A549 (cell line): ENCODE results near the gene MAML3. TPM values are rescaled to one million over a fixed set of nuclear protein-coding genes. Genes with fewer than 3 reads are reported as not detected.

ENCODE experiments used
- ATAC-seq, 2 experiments: fragments of 200-7000 bp in 1 of 2; fragments of >200 bp in 1 of 2; cut with Nextera tagmentation in 1 of 2; cut with Tn5 transposase in 1 of 2; 3 replicates each; pipeline versions ENCODE4 v1.8.0 to v1.9.1; 2018 to 2020; ENCODE audit warnings: mild to moderate bottlenecking in 1 of 2, moderate library complexity in 1 of 2
- CTCF ChIA-PET: fragments of 300-600 bp; sonication (Branson Sonifier 250); formaldehyde crosslinking; extraction: SDS; loops from one replicate; lab custom pipeline; 2021; ENCODE audit warnings: antibody characterized with exemption, inconsistent platforms; lab: Yijun Ruan, JAX
- POLR2A ChIA-PET: fragments of 350-600 bp; formaldehyde crosslinking; extraction: SDS; loops from one replicate; lab custom pipeline; 2021; ENCODE audit warnings: antibody characterized with exemption, inconsistent platforms; lab: Yijun Ruan, JAX
- DNase-seq, 2 experiments: peaks; one replicate each; pipeline versions ENCODE4 v3.0.0 to v3.0.0-alpha.2; 2011 to 2016; ENCODE audit warnings: low read depth in 1 of 2, low spot score in 1 of 2
- FAIRE-seq: peaks from 2 replicates; lab custom pipeline; 2011; peaks lifted over from hg19 to GRCh38; lab: Jason Lieb, UNC
- H3K27ac ChIP-seq, 2 experiments: fragments of >200 bp; sonication (Bioruptor Twin); formaldehyde crosslinking; 3 replicates each; pipeline ENCODE4 v1.5.1; 2016 to 2017
- H3K4me1 ChIP-seq: fragments of >200 bp; sonication (Bioruptor Twin); formaldehyde crosslinking; 3 replicates; pipeline ENCODE4 v1.6.1; 2016
- H3K4me2 ChIP-seq: fragments of >200 bp; sonication (Bioruptor Twin); formaldehyde crosslinking; 3 replicates; pipeline ENCODE4 v1.6.1; 2016
- H3K4me3 ChIP-seq: fragments of >200 bp; sonication (Bioruptor Twin); formaldehyde crosslinking; 3 replicates; pipeline ENCODE4 v1.5.1; 2016
- H3K9me3 ChIP-seq: fragments of >200 bp; sonication (Bioruptor Twin); formaldehyde crosslinking; 3 replicates; pipeline ENCODE4 v1.6.1; 2016
- CBX2 ChIP-seq: fragments of 200-600 bp; sonication (generic); IDR thresholded peaks from 2 replicates; pipeline ENCODE4 v1.6.1; 2016; ENCODE audit warnings: low read depth, mild to moderate bottlenecking, borderline replicate concordance
- CHD4 ChIP-seq: fragments of 200-600 bp; sonication (generic); IDR thresholded peaks from 2 replicates; pipeline ENCODE4 v1.6.1; 2016; ENCODE audit warnings: antibody characterized with exemption, mild to moderate bottlenecking, borderline replicate concordance
- CTCF ChIP-seq: fragments of >200 bp; sonication (Bioruptor Twin); formaldehyde crosslinking; IDR thresholded peaks from 3 replicates; pipeline ENCODE4 v1.5.1; 2016
- E2F6 ChIP-seq: IDR thresholded peaks from 2 replicates; pipeline ENCODE4 v1.6.1; 2012; ENCODE audit warnings: low read depth, borderline replicate concordance
- EHMT2 ChIP-seq: fragments of 200-600 bp; sonication (generic); IDR thresholded peaks from 2 replicates; pipeline ENCODE4 v1.6.1; 2016; ENCODE audit warnings: antibody characterized with exemption, low read depth, mild to moderate bottlenecking, moderate library complexity
- EP300 ChIP-seq, 2 experiments: fragments of >200 bp; sonication (Bioruptor Twin); formaldehyde crosslinking; IDR thresholded peaks; 2 replicates in 1 of 2; 3 replicates in 1 of 2; pipeline ENCODE4 v1.6.1; 2016 to 2017
- FOSB ChIP-seq: fragments of 250-450 bp; sonication (Bioruptor Pico); IDR thresholded peaks from 2 replicates; pipeline ENCODE4 v1.5.0; 2020; ENCODE audit warnings: mild to moderate bottlenecking, moderate library complexity
- FOSL2 ChIP-seq, 2 experiments: fragments of 450-650 bp in 1 of 2; fragments of >200 bp in 1 of 2; sonication (Bioruptor Twin) in 1 of 2; formaldehyde crosslinking; IDR thresholded peaks; 2 replicates each; pipeline versions ENCODE4 v1.5.0 to v1.6.1; 2016 to 2020; ENCODE audit warnings: mild to moderate bottlenecking in 1 of 2, moderate library complexity in 1 of 2
- FOXS1 ChIP-seq: fragments of 250-450 bp; sonication (Bioruptor Pico); IDR thresholded peaks from 2 replicates; pipeline ENCODE4 v1.5.0; 2020; ENCODE audit warnings: mild to moderate bottlenecking, moderate library complexity
- GATA3 ChIP-seq: IDR thresholded peaks from 2 replicates; pipeline ENCODE4 v1.6.1; 2012; ENCODE audit warnings: borderline replicate concordance
- JUN ChIP-seq, 2 experiments: fragments of >200 bp; sonication (Bioruptor Twin); formaldehyde crosslinking; IDR thresholded peaks; 2 replicates in 1 of 2; 3 replicates in 1 of 2; pipeline ENCODE4 v1.6.1; 2016 to 2017
- KDM5A ChIP-seq: fragments of 200-600 bp; sonication (generic); IDR thresholded peaks from 2 replicates; pipeline ENCODE4 v1.6.1; 2016; ENCODE audit warnings: antibody characterized with exemption, mild to moderate bottlenecking
- MAFK ChIP-seq: fragments of 450-650 bp; IDR thresholded peaks from 2 replicates; pipeline ENCODE4 v1.6.1; 2014; ENCODE audit not compliant: partially characterized antibody
- MYC ChIP-seq: IDR thresholded peaks from 2 replicates; pipeline ENCODE4 v1.6.1; 2012; ENCODE audit warnings: mild to moderate bottlenecking, inconsistent platforms, low read length, improper control_type of control experiment, borderline replicate concordance
- PHF8 ChIP-seq: fragments of 200-600 bp; sonication (generic); IDR thresholded peaks from 2 replicates; pipeline ENCODE4 v1.6.1; 2016; ENCODE audit warnings: low read depth, mild to moderate bottlenecking, antibody characterized with exemption, moderate library complexity, borderline replicate concordance
- POLR2A ChIP-seq: IDR thresholded peaks from 2 replicates; pipeline ENCODE4 v1.6.1; 2012; ENCODE audit warnings: mild to moderate bottlenecking, low read length
- RAD21 ChIP-seq, 2 experiments: fragments of >200 bp in 1 of 2; sonication (Bioruptor Twin) in 1 of 2; formaldehyde crosslinking in 1 of 2; IDR thresholded peaks in 1 of 2; conservative IDR thresholded peaks in 1 of 2; 2 replicates in 1 of 2; 3 replicates in 1 of 2; pipeline ENCODE4 v1.6.1; 2012 to 2018; ENCODE audit warnings: inconsistent platforms in 1 of 2
- RARB ChIP-seq: fragments of 250-450 bp; sonication (Bioruptor Pico); IDR thresholded peaks from 2 replicates; pipeline ENCODE4 v1.8.0; 2021; ENCODE audit warnings: mild to moderate bottlenecking, moderate library complexity
- RCOR1 ChIP-seq: fragments of 150-350 bp; IDR thresholded peaks from 2 replicates; pipeline ENCODE4 v1.6.1; 2014; ENCODE audit warnings: antibody characterized with exemption, low read length, low read depth
- RNF2 ChIP-seq: fragments of 200-600 bp; sonication (generic); IDR thresholded peaks from 2 replicates; pipeline ENCODE4 v1.6.1; 2016; ENCODE audit warnings: low read depth, mild to moderate bottlenecking, antibody characterized with exemption, moderate library complexity, borderline replicate concordance
- TFCP2L1 ChIP-seq: fragments of 250-450 bp; sonication (Bioruptor Pico); IDR thresholded peaks from 2 replicates; pipeline ENCODE4 v1.5.0; 2021; ENCODE audit warnings: mild to moderate bottlenecking
- USF2 ChIP-seq: fragments of 450-650 bp; IDR thresholded peaks from 2 replicates; pipeline ENCODE4 v1.6.1; 2014; ENCODE audit warnings: antibody characterized with exemption
- ZC3H11A ChIP-seq: fragments of 450-650 bp; IDR thresholded peaks from 2 replicates; pipeline ENCODE4 v1.6.1; 2014; ENCODE audit warnings: antibody characterized with exemption, mild to moderate bottlenecking
- ZFP36 ChIP-seq: fragments of 450-650 bp; IDR thresholded peaks from 2 replicates; pipeline ENCODE4 v1.6.1; 2014; ENCODE audit warnings: borderline replicate concordance; ENCODE audit not compliant: partially characterized antibody
- WGBS: methylation state at CpG from one replicate; pipeline ENCODE4 v1.1.6; 2017; ENCODE audit errors: missing lambda C conversion rate; 5-methylcytosine and 5-hydroxymethylcytosine counted together
- polyA plus RNA-seq, 4 experiments: library from polyadenylated mRNA; depleted of rRNA in 3 of 4; stranded (reverse); fragments of >200 nt; fragmentation: RNase III in 1 of 4; extraction: RNeasy Plus Mini Kit Qiagen cat#74134 plus additional on column Dnase treatment in 1 of 4; gene quantifications; 2 replicates in 3 of 4; 3 replicates in 1 of 4; pipeline ENCODE4 v1.2.3, GENCODE V29; 2011 to 2017

MAML3 gene
- polyA plus RNA-seq, 2 of the 4 experiments (the other 2 are of a cell fraction) = 9.0 to 22.2 TPM

- DNase-seq (no peak), ATAC-seq (no peak), FAIRE-seq (no peak)
- no peak overlapping the region for H3K4me2 ChIP-seq
- H3K4me3 ChIP-seq = no peak overlapping the region
- no peaks in the 10 kb centered on the region for H3K9me3 ChIP-seq
- WGBS = 81% methylated on average over 4 of the region's 4 CpGs
- ChIA-PET CTCF (no interaction called here), POLR2A (no interaction called here)
- H3K4me1 ChIP-seq = peaks cover 25% of the 10 kb centered on the region
- H3K27ac ChIP-seq = no peak overlapping the region
- TF ChIP-seq RARB (no peak), ZFP36 (no peak)
These were observed 284.2 kb downstream of the MAML3 start for GRCh38 chr4:139869810-139870209.

- no peak overlapping the region for H3K4me2 ChIP-seq
- H3K27ac ChIP-seq = no peak overlapping the region
- DNase-seq (no peak), ATAC-seq (no peak), FAIRE-seq (no peak)
- H3K4me3 ChIP-seq = no peak overlapping the region
- 88% methylated on average over 13 of the region's 13 CpGs for WGBS
- H3K4me1 ChIP-seq = peaks cover 9% of the 10 kb centered on the region; the same call in 1 of the 3 replicates
- POLR2A ChIA-PET = no interaction called here
- TF ChIP-seq CBX2 = no peak
- TF ChIP-seq PHF8 = no peak
- TF ChIP-seq RAD21 (conservative IDR thresholded peaks at IDR 0.05 in 1 of 2, IDR thresholded peaks at IDR 0.05 in 1 of 2) = no peak
- TF ChIP-seq RCOR1 = no peak
- TF ChIP-seq EP300 (IDR thresholded peaks at IDR 0.05) = no peak
- TF ChIP-seq MAFK = no peak
- TF ChIP-seq TFCP2L1 = no peak
- no peak for TF ChIP-seq KDM5A
- no peak for TF ChIP-seq FOSB (CRISPR knock-in tag)
- no peak for TF ChIP-seq USF2
- TF ChIP-seq GATA3 = no peak
- no peak for TF ChIP-seq POLR2A
- TF ChIP-seq ZC3H11A = no peak
- no peak for TF ChIP-seq CHD4
- no peak for TF ChIP-seq EHMT2
- TF ChIP-seq JUN (IDR thresholded peaks at IDR 0.05) = no peak
- no peak for TF ChIP-seq FOXS1 (CRISPR knock-in tag)
- CTCF ChIA-PET = no interaction called here
- no peaks in the 10 kb centered on the region for H3K9me3 ChIP-seq
These were observed 287.6 kb downstream of the MAML3 start for GRCh38 chr4:139866276-139866962.

GRCh38 chr4:139865537-139865936, 288.4 kb downstream of the MAML3 start:
- FAIRE-seq (no peak), DNase-seq (no peak), ATAC-seq (peak in 1 of 2 experiments; percentile 35; a peak in 2 of 6 replicates)
- 95% methylated on average over 5 of the region's 5 CpGs for WGBS
- CTCF ChIA-PET = no interaction called here
- H3K4me1 ChIP-seq = peaks cover 9% of the 10 kb centered on the region; the same call in 1 of the 3 replicates
- POLR2A ChIA-PET = no interaction called here
- TF ChIP-seq MAFK = no peak
- TF ChIP-seq CTCF = no peak
- TF ChIP-seq ZC3H11A = no peak
- no peak for TF ChIP-seq PHF8
- no peak for TF ChIP-seq FOSL2 (IDR thresholded peaks at IDR 0.05)
- no peak for TF ChIP-seq FOSL2 (CRISPR knock-in tag; IDR thresholded peaks at IDR 0.05)
- TF ChIP-seq FOXS1 (CRISPR knock-in tag) = no peak
- TF ChIP-seq E2F6 = no peak
- TF ChIP-seq MYC = no peak
- TF ChIP-seq RARB = no peak
- no peak for TF ChIP-seq RCOR1
- no peak for TF ChIP-seq RNF2
- TF ChIP-seq, all 56 proteins: peak for 0
- Histone ChIP-seq H3K9me3 (no peaks in the 10 kb centered on the region), H3K4me3 (no peak overlapping the region), H3K4me2 (no peak overlapping the region), H3K27ac (0 out of 6 replicates have a peak overlapping the region, but pooled peaks of 1 of the 2 experiments have one; percentile 3)
